ENCODE data around the gene OR56A1. TPM values are rescaled to one million over a fixed set of nuclear protein-coding genes. Genes with fewer than 3 reads are reported as not detected.

Gene OR56A1
- total and polyA plus RNA-seq, 8 donors: 0.18 TPM; not detected in 7

DNA sequence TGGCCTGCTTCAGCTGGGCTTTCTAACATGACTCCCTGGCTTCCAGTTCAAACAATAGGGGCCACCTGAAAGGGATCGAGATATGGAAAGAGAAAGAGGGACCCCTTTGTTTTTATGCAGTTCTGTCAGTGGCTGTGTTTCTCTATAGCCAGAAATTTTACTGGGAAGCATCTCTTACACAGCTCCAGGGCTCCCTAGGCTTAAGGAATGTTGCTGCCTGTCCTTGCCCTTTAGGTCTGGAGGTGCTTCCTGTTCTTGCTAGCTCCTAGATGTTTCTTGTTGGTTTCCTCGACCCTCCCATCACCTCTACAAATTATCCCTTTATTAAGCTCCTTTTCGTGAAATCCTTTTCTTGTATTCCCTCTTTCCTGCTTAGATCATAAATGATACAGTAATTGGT is 21.8 kb upstream of the OR56A1 start:
- intact Hi-C loops (cut with DNase I; ENCODE audit: low total_unique reads): no loop called here
- no peak for TF ChIP-seq EP300 (IDR thresholded peaks at IDR 0.05)
- TF ChIP-seq POLR2A (IDR thresholded peaks at IDR 0.05): no peak
- TF ChIP-seq, protein P1, sequence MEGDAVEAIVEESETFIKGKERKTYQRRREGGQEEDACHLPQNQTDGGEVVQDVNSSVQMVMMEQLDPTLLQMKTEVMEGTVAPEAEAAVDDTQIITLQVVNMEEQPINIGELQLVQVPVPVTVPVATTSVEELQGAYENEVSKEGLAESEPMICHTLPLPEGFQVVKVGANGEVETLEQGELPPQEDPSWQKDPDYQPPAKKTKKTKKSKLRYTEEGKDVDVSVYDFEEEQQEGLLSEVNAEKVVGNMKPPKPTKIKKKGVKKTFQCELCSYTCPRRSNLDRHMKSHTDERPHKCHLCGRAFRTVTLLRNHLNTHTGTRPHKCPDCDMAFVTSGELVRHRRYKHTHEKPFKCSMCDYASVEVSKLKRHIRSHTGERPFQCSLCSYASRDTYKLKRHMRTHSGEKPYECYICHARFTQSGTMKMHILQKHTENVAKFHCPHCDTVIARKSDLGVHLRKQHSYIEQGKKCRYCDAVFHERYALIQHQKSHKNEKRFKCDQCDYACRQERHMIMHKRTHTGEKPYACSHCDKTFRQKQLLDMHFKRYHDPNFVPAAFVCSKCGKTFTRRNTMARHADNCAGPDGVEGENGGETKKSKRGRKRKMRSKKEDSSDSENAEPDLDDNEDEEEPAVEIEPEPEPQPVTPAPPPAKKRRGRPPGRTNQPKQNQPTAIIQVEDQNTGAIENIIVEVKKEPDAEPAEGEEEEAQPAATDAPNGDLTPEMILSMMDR (IDR thresholded peaks at IDR 0.05): no peak
- TF ChIP-seq POLR2AphosphoS5 (IDR thresholded peaks at IDR 0.05): no peak
- H3K4me1 ChIP-seq: no peaks in the 10 kb centered on the region
- H3K36me3 ChIP-seq: no peaks in the 10 kb centered on the region
- no peaks in the 10 kb centered on the region for H3K9me3 ChIP-seq
- no peak for DNase-seq
- WGBS, 5 donors: 42 to 55% (median 49%) methylated on average over 3 of the region's 3 CpGs
- no peak overlapping the region for H3K4me3 ChIP-seq
- H3K27me3 ChIP-seq: no peaks in the 10 kb centered on the region
- H3K27ac ChIP-seq: no peak overlapping the region

DNA sequence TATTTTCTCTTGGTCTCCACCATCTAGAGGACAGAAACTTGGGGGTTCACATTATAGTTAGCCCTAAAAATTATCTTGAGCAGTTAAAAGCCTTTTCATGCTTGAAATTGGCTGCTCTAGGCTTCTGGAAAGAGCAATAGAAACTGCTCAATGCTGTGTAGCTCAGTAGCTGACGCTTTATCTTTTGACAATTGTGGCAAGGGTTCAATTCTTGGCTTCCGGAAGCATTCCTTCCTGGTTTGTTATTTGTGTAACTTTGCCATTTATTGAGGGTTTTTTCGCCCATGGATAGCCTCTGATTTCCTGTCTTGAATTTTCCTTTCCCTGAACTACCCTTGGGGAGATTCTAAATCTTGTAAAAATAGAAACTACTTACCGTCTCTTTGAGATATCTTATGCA is 10.3 kb upstream of the OR56A1 start:
- H3K4me1 ChIP-seq: no peaks in the 10 kb centered on the region
- H3K27me3 ChIP-seq: no peaks in the 10 kb centered on the region
- TF ChIP-seq, protein P1 (IDR thresholded peaks at IDR 0.05): no peak
- TF ChIP-seq POLR2AphosphoS5 (IDR thresholded peaks at IDR 0.05) (no peak), EP300 (IDR thresholded peaks at IDR 0.05) (no peak), POLR2A (IDR thresholded peaks at IDR 0.05) (no peak)
- intact Hi-C loops (cut with DNase I; ENCODE audit: low total_unique reads): no loop called here
- no peaks in the 10 kb centered on the region for H3K36me3 ChIP-seq
- no peak overlapping the region for H3K4me3 ChIP-seq
- no peak for DNase-seq
- H3K9me3 ChIP-seq: no peaks in the 10 kb centered on the region
- WGBS, 5 donors: 31 to 46% (median 39%) methylated on average over 4 of the region's 4 CpGs
- no peak overlapping the region for H3K27ac ChIP-seq

DNA sequence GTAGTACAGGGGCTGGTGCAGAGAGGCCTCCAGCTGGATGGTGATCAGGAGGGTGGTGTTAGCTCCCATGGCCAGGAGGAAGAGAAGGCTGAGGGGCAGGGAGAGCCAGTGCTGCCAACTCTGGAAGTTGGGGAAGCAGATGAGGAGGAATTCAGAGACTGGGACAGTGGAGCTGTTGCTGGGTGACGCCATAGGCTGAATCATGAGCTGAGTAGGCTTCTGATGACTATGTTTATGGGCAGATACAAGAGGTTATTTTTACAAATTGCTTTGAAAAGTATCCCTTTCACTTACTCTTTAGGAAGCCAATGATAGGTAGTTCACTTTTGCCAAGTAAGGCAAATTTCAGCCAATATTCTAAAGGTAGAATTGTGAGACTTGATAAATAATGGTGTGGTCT is 3.1 kb downstream of the OR56A1 start:
- Histone ChIP-seq H3K36me3 (no peaks in the 10 kb centered on the region), H3K27me3 (no peaks in the 10 kb centered on the region), H3K4me3 (no peak overlapping the region), H3K9me3 (no peaks in the 10 kb centered on the region), H3K27ac (no peak overlapping the region), H3K4me1 (peaks cover 0 to 7% (median 0%) of the 10 kb centered on the region in 4 donors)
- TF ChIP-seq EP300 (IDR thresholded peaks at IDR 0.05) (no peak), POLR2A (IDR thresholded peaks at IDR 0.05) (no peak), POLR2AphosphoS5 (IDR thresholded peaks at IDR 0.05) (no peak)
- TF ChIP-seq, protein P1 (IDR thresholded peaks at IDR 0.05): no peak
- intact Hi-C loops (cut with DNase I; ENCODE audit: low total_unique reads): no loop called here
- WGBS, 5 donors: 88 to 96% (median 88%) methylated on average over 1 of the region's 1 CpG
- DNase-seq: no peak

DNA sequence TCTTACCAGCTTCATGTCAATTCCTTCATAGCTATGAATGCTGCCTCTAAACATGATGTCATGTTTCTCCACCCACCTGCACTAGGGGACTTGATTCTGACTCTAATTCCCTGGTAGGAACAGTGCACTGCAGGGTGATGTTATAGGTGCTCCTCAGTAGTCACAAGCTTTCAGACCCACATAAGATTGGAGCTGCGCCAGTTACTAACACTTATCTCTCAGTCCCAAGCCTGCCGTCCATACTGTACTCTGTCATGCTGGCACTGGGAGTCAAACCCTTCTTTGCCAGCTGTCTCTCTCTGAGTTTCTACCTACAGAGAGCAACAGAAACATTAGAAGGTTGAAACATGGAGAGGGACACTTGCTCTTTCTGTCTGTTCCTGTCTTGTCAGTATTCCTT is 5.5 kb downstream of the OR56A1 start:
- H3K4me3 ChIP-seq: no peak overlapping the region
- whole genome bisulfite sequencing, 5 donors: 43 to 66% (median 58%) methylated on average over 2 of the region's 2 CpGs
- no peaks in the 10 kb centered on the region for H3K9me3 ChIP-seq
- H3K36me3 ChIP-seq: no peaks in the 10 kb centered on the region
- DNase-seq: no peak
- no peak for TF ChIP-seq POLR2A (IDR thresholded peaks at IDR 0.05)
- peaks cover 0 to 7% (median 0%) of the 10 kb centered on the region in 4 donors for H3K4me1 ChIP-seq
- intact Hi-C loops (cut with DNase I; ENCODE audit: low total_unique reads): no loop called here
- no peak overlapping the region for H3K27ac ChIP-seq
- no peaks in the 10 kb centered on the region for H3K27me3 ChIP-seq

DNA sequence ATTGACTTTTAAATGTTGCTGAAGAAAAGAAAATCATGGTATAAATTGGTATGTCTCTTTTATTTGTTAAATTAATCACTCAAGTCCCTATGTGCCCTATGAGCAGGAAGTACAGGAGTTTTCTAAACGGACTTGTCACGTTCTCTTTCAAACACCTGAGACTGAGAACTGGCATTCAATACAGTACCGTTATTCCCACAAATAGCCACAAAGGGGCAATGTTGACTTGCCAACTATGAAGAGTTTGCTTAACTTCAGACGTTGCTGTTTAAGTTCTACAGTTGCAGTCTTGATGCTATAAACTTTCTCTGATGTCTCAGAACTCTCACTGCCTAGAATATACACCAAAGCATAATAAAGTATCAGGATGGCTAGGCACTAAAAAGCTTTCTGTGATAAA is 7.6 kb downstream of the OR56A1 start:
- intact Hi-C loops (cut with DNase I; ENCODE audit: low total_unique reads): loop anchor here (5.0 kb wide), 1 partner anchor 339 kb away; no protein-coding TSS in a partner anchor
- H3K27ac ChIP-seq: no peak overlapping the region
- no peaks in the 10 kb centered on the region for H3K36me3 ChIP-seq
- no peak for TF ChIP-seq POLR2A (IDR thresholded peaks at IDR 0.05)
- no peak for TF ChIP-seq POLR2AphosphoS5 (IDR thresholded peaks at IDR 0.05)
- TF ChIP-seq, protein P1 (IDR thresholded peaks at IDR 0.05): peak in 4 of 7 experiments; percentile 14 to 69 (median 29)
- no peaks in the 10 kb centered on the region for H3K27me3 ChIP-seq
- 0 to 2% (median 1%) methylated on average over 4 of the region's 4 CpGs for WGBS, 5 donors
- DNase-seq: peak in 1 of 2 donors; percentile 79
- no peaks in the 10 kb centered on the region for H3K9me3 ChIP-seq
- H3K4me1 ChIP-seq: peaks cover 0 to 7% (median 0%) of the 10 kb centered on the region in 4 donors
- no peak overlapping the region for H3K4me3 ChIP-seq

Data from stomach (tissue), 9 donors.